Measurements from ENCODE around the gene CCDC181.

CCDC181 gene

DNA sequence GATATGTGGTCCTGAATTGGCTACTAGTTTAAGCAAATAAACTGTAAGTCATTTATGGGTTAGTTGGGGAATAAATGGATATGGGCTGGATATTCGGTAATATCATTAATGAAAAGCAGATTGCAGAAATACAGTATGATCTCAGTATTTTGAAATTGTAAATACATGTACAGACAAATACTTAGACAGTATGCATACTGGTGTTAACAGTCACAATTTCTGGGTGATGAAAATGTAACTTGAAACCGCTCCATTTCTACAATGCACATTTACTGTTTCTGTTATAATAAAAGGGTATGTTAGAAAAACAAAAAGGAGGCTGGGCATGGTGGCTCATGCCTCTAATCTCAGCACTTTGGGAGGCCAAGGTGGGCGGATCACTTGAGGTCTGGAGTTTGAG is 31.3 kb downstream of the CCDC181 start:
- no peaks in the 10 kb centered on the region for H3K9me3 ChIP-seq (ENCODE audit: insufficient read depth, low read depth, low read length)
- H3K27me3 ChIP-seq (ENCODE audit: insufficient read depth, low read length), result no peaks in the 10 kb centered on the region
- H3K4me1 ChIP-seq (ENCODE audit: insufficient read depth, low read length), result no peaks in the 10 kb centered on the region
- no peak overlapping the region for H3K9ac ChIP-seq (ENCODE audit: low read depth, low read length)
- WGBS, result 92% methylated on average over 2 of the region's 3 CpGs
- no peak overlapping the region for H3K27ac ChIP-seq (ENCODE audit: low read depth, low read length)
- no peak overlapping the region for H3K4me3 ChIP-seq (ENCODE audit: low read length)
- peaks cover 24% of the 10 kb centered on the region for H3K36me3 ChIP-seq (ENCODE audit: insufficient read depth, low read length)

DNA sequence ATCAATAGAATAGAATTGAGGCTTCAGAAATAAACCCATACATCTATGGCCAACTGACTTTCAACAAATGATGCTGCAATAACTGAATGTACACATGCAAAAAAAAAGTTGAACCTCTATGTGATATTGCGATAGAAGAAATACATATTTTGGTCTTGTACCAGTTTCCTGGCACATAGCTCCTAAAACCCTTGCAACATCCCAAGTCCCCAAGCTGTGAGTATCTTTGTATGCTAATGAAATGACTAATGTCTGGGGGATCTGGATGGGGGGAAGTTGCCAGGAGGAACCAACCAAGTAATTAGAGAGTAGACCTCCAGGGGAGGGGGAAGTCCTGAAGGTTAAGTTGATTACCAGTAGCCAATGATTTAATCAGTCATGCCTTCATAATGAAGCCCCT is 34.9 kb downstream of the CCDC181 start:
- no peaks in the 10 kb centered on the region for H3K4me1 ChIP-seq (ENCODE audit: insufficient read depth, low read length)
- H3K27ac ChIP-seq (ENCODE audit: low read depth, low read length), result no peak overlapping the region
- H3K27me3 ChIP-seq (ENCODE audit: insufficient read depth, low read length), result no peaks in the 10 kb centered on the region
- H3K9me3 ChIP-seq (ENCODE audit: insufficient read depth, low read depth, low read length), result no peaks in the 10 kb centered on the region
- H3K4me3 ChIP-seq (ENCODE audit: low read length), result no peak overlapping the region
- 75% methylated on average over 1 of the region's 1 CpG for WGBS
- H3K36me3 ChIP-seq (ENCODE audit: insufficient read depth, low read length), result peaks cover 56% of the 10 kb centered on the region
- H3K9ac ChIP-seq (ENCODE audit: low read depth, low read length), result no peak overlapping the region

DNA sequence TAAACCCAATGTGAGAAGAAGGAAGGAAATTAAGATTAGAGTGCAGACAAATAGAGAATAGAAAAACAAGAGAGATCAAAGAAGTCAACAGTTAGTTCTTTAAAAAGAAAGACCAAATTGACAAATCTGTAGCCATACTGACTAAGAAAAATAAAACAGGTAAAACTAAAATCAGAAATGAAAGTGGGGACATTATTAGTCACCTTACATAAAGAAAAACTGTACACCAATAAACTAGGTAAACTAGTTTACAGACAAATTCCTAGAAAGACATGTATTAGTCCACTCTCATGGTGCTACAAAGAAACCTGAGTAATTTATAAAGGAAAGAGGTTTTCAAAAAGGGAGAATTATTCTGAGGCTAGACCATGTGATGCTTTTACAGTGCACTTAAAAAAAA is 37.0 kb downstream of the CCDC181 start:
- Histone ChIP-seq H3K4me1 (ENCODE audit: insufficient read depth, low read length) (no peaks in the 10 kb centered on the region), H3K4me3 (ENCODE audit: low read length) (no peak overlapping the region), H3K27ac (ENCODE audit: low read depth, low read length) (no peak overlapping the region), H3K9me3 (ENCODE audit: insufficient read depth, low read depth, low read length) (no peaks in the 10 kb centered on the region), H3K9ac (ENCODE audit: low read depth, low read length) (no peak overlapping the region), H3K27me3 (ENCODE audit: insufficient read depth, low read length) (no peaks in the 10 kb centered on the region), H3K36me3 (ENCODE audit: insufficient read depth, low read length) (peaks cover 66% of the 10 kb centered on the region)

DNA sequence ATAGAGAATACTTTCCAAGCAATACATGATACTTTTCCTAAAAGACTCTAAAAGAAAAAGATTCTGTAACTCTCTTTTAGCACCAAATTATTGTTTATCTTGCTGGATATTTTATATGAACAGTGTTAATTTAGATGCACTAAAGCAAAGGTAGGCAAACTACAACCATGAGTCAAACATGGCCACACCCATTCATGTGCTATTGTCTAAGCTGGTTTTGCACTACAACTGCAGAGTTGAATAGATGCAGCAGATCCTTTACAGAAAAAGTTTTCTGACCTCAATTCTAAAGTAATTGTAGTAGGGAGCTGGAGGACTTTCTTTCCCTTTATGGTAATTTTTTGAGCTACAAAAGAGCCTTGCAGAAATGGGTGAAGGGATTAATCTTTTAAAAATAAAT is 39.9 kb downstream of the CCDC181 start:
- Histone ChIP-seq H3K4me1 (ENCODE audit: insufficient read depth, low read length) (no peaks in the 10 kb centered on the region), H3K36me3 (ENCODE audit: insufficient read depth, low read length) (peaks cover 67% of the 10 kb centered on the region), H3K9ac (ENCODE audit: low read depth, low read length) (no peak overlapping the region), H3K4me3 (ENCODE audit: low read length) (no peak overlapping the region), H3K9me3 (ENCODE audit: insufficient read depth, low read depth, low read length) (no peaks in the 10 kb centered on the region), H3K27me3 (ENCODE audit: insufficient read depth, low read length) (no peaks in the 10 kb centered on the region), H3K27ac (ENCODE audit: low read depth, low read length) (no peak overlapping the region)

DNA sequence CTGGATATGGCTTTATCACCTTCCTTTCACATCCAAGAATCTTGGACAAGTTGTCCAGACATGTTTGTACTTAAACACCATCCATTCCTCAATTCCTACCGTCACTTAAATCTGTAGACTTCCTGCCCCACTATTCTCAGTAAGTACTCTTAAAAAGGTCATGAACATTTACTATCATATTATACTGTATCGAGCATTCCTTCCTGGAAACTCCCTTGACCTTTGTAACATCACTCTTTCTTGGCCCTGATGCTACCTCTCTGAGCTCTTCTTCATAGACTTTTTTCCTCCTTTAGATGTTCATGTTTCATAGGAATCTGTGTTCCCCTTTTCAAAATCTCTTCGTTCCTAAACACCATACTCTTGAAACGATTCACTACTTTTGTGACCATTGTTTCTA is 43.8 kb downstream of the CCDC181 start:
- no peak overlapping the region for H3K9ac ChIP-seq (ENCODE audit: low read depth, low read length)
- no peak overlapping the region for H3K4me3 ChIP-seq (ENCODE audit: low read length)
- no peaks in the 10 kb centered on the region for H3K9me3 ChIP-seq (ENCODE audit: insufficient read depth, low read depth, low read length)
- no peak overlapping the region for H3K27ac ChIP-seq (ENCODE audit: low read depth, low read length)
- 84% methylated on average over 4 of the region's 4 CpGs for WGBS
- H3K36me3 ChIP-seq (ENCODE audit: insufficient read depth, low read length), result peaks cover 74% of the 10 kb centered on the region
- H3K4me1 ChIP-seq (ENCODE audit: insufficient read depth, low read length), result no peaks in the 10 kb centered on the region
- H3K27me3 ChIP-seq (ENCODE audit: insufficient read depth, low read length), result no peaks in the 10 kb centered on the region

DNA sequence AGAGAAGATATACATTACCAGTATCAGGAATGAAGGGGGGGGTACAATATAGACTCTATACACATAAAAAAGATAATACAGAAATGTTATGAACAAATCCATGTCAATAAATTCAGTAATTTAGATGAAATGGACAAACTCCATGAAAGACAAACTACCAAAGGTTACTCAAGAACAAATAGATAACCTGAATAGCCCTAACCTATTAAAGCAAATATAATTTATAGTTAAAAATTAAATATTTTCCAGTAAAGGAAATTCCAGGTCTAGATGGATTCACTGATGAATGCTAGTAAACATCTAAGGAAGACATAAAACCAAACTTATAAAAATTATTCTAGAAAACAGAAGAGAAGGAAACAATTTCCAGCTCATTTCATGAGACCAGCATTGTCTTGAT is 46.1 kb downstream of the CCDC181 start:
- no peak overlapping the region for H3K4me3 ChIP-seq (ENCODE audit: low read length)
- H3K27ac ChIP-seq (ENCODE audit: low read depth, low read length), result no peak overlapping the region
- no peaks in the 10 kb centered on the region for H3K4me1 ChIP-seq (ENCODE audit: insufficient read depth, low read length)
- H3K36me3 ChIP-seq (ENCODE audit: insufficient read depth, low read length), result peaks cover 76% of the 10 kb centered on the region
- no peaks in the 10 kb centered on the region for H3K27me3 ChIP-seq (ENCODE audit: insufficient read depth, low read length)
- no peak overlapping the region for H3K9ac ChIP-seq (ENCODE audit: low read depth, low read length)
- H3K9me3 ChIP-seq (ENCODE audit: insufficient read depth, low read depth, low read length), result no peaks in the 10 kb centered on the region

DNA sequence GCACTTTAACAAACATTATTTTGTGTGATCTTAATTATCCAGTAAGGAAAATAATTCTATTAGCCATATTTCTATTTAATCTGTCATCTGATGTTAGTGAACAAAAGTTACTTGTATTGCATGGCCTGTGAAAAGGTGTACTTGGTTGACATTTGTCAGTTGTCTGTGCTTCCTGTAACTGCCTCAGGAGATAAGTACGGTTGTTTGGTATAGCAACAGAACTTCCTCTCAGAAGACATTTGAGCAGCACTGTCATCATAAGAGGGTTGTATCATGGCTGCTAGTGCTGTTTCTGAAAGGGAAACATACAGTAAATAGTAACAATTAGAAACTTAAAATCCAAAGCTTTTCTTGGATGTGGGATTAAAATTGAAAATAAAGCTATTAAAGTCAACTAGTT is 55.9 kb downstream of the CCDC181 start:
- no peak overlapping the region for H3K9ac ChIP-seq (ENCODE audit: low read depth, low read length)
- H3K4me1 ChIP-seq (ENCODE audit: insufficient read depth, low read length), result peaks cover 7% of the 10 kb centered on the region
- H3K36me3 ChIP-seq (ENCODE audit: insufficient read depth, low read length), result peaks cover 39% of the 10 kb centered on the region
- no peaks in the 10 kb centered on the region for H3K27me3 ChIP-seq (ENCODE audit: insufficient read depth, low read length)
- H3K27ac ChIP-seq (ENCODE audit: low read depth, low read length), result no peak overlapping the region
- 92% methylated on average over 1 of the region's 1 CpG for WGBS
- no peak overlapping the region for H3K4me3 ChIP-seq (ENCODE audit: low read length)
- no peaks in the 10 kb centered on the region for H3K9me3 ChIP-seq (ENCODE audit: insufficient read depth, low read depth, low read length)

DNA sequence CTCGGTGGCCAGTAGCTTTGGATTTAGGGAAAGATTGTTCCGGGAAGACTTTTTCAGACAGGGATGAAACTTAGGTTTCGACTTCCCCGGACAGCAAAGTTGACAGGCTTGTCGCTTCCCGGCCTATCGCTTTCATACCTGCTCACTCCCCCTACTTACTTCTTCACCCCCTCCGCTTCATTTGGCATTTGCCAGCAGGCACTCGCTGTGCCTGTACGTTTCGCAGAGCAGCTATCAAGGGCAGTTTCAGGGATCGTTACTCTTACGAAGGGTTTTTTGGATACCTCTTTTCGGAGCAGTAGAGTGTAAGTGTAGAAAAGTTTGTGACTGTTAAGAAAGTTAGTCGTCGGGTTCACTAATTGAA is 58.9 kb downstream of the CCDC181 start:
- H3K4me1 ChIP-seq (ENCODE audit: insufficient read depth, low read length), result peaks cover 7% of the 10 kb centered on the region
- peak overlapping the region; percentile 76; the same call in 1 of the 2 replicates for H3K27ac ChIP-seq (ENCODE audit: low read depth, low read length)
- peak overlapping the region; percentile 80 for H3K9ac ChIP-seq (ENCODE audit: low read depth, low read length)
- no peaks in the 10 kb centered on the region for H3K27me3 ChIP-seq (ENCODE audit: insufficient read depth, low read length)
- H3K36me3 ChIP-seq (ENCODE audit: insufficient read depth, low read length), result peaks cover 36% of the 10 kb centered on the region
- H3K9me3 ChIP-seq (ENCODE audit: insufficient read depth, low read depth, low read length), result peaks cover 6% of the 10 kb centered on the region; the same call in 1 of the 2 replicates
- under 1% methylated on average over 16 of the region's 16 CpGs for WGBS
- peak overlapping the region; percentile 89 for H3K4me3 ChIP-seq (ENCODE audit: low read length)

DNA sequence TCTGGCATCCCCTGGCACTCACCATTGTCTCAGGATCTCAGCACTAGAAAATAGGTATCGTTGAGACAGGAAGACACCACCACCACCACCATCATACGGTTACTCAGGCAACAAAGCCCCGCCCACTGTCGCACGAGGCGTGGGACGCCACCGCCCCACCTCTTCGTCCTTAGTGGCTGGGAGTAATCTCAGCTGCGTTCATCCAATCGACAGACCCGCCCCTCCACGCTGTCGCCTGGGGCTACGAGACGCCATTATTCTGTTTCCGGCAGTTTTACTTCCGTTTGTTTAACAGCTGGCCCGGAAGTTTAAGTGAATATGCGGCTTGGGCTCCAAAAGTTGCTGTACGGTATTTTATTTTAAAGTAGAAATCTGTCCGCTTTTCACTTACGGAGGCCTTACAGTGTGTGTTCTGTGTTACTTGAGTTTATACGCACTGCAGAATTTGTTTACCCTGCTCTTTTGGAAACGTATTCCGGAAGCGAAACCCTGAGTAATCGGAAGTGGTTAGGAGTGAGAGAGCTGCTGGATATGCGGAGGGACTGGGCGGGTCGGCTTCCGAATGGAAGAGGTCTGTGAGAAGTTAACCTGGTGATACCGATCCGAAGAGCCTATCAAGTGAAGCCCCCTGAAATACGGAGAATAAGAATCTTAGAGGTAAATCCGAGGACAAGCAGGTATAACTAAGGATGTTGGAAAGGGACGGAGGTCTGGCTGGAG is 59.4 kb downstream of the CCDC181 start, which contains the start of the genes BLZF1 and NME7:
Gene BLZF1, plus strand, starts transcription at position 510 of the 720 bp plus-strand sequence. CDS start 1,328 bp downstream, outside the sequence.
Gene NME7, minus strand, starts transcription at position 112 of the 720 bp plus-strand sequence. Its CDS starts 87 bp downstream, at position 25.
- Histone ChIP-seq H3K4me1 (ENCODE audit: insufficient read depth, low read length) (peaks cover 7% of the 10 kb centered on the region), H3K27ac (ENCODE audit: low read depth, low read length) (peak within 1 kb of the TSS; percentile 76), H3K36me3 (ENCODE audit: insufficient read depth, low read length) (peaks cover 30% of the 10 kb centered on the region), H3K9ac (ENCODE audit: low read depth, low read length) (peak within 1 kb of the TSS; percentile 80), H3K4me3 (ENCODE audit: low read length) (peak within 1 kb of the TSS; percentile 89), H3K9me3 (ENCODE audit: insufficient read depth, low read depth, low read length) (peaks cover 6% of the 10 kb centered on the region; the same call in 1 of the 2 replicates), H3K27me3 (ENCODE audit: insufficient read depth, low read length) (no peaks in the 10 kb centered on the region)
- WGBS, result under 1% methylated on average over 37 of the region's 37 CpGs

GRCh38 chr1:169367096-169367685 is 60.1 kb downstream of the CCDC181 start:
- Histone ChIP-seq H3K4me1 (ENCODE audit: insufficient read depth, low read length) (peaks cover 7% of the 10 kb centered on the region), H3K9ac (ENCODE audit: low read depth, low read length) (peak overlapping the region; percentile 43; the same call in 1 of the 2 replicates)
- 13% methylated on average over 15 of the region's 15 CpGs for WGBS

DNA sequence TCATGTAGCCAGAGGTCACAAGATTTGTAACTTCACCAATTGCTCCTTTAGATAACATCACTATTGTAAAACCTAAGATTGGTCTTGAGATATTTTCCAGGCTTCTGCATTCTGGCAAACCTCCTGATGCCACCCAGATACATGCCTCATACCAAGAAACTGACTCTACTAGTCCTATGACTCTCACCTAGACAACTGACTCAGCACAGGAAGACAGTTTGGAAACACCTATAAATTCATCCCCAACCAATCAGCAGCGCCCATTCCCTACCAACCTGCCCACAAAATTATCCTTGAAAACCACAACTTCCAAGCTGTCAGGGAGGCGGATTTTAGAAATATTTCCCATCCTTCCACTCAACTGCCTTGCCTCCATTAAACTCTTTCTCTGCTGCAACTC is 62.3 kb downstream of the CCDC181 start:
- peaks cover 7% of the 10 kb centered on the region for H3K4me1 ChIP-seq (ENCODE audit: insufficient read depth, low read length)
- no peak overlapping the region for H3K27ac ChIP-seq (ENCODE audit: low read depth, low read length)

More at GRCh38 chr1:169367096-169367685, 60.1 kb downstream of the CCDC181 start:
- peaks cover 24% of the 10 kb centered on the region for H3K36me3 ChIP-seq (ENCODE audit: insufficient read depth, low read length)
- peak overlapping the region; percentile 89 for H3K4me3 ChIP-seq (ENCODE audit: low read length)
- no peaks in the 10 kb centered on the region for H3K27me3 ChIP-seq (ENCODE audit: insufficient read depth, low read length)
- peaks cover 6% of the 10 kb centered on the region; the same call in 1 of the 2 replicates for H3K9me3 ChIP-seq (ENCODE audit: insufficient read depth, low read depth, low read length)
- H3K27ac ChIP-seq (ENCODE audit: low read depth, low read length), result no peak overlapping the region

More for the DNA sequence above, 62.3 kb downstream of the CCDC181 start:
- no peak overlapping the region for H3K9ac ChIP-seq (ENCODE audit: low read depth, low read length)
- H3K36me3 ChIP-seq (ENCODE audit: insufficient read depth, low read length), result peaks cover 4% of the 10 kb centered on the region
- WGBS, result 92% methylated on average over 2 of the region's 2 CpGs
- H3K27me3 ChIP-seq (ENCODE audit: insufficient read depth, low read length), result no peaks in the 10 kb centered on the region
- H3K4me3 ChIP-seq (ENCODE audit: low read length), result no peak overlapping the region
- peaks cover 6% of the 10 kb centered on the region; the same call in 1 of the 2 replicates for H3K9me3 ChIP-seq (ENCODE audit: insufficient read depth, low read depth, low read length)

All from HUES64 (cell line).